Measurements from ENCODE around the gene GOLGA2. TPM values are rescaled to one million over a fixed set of nuclear protein-coding genes. Genes with fewer than 3 reads are reported as not detected.

Gene GOLGA2
- polyA plus RNA-seq, 1 of the 3 experiments (the other 2 are of a cell fraction), result 103 TPM

GRCh38 chr9:128253140-128253990, 22.4 kb downstream of the GOLGA2 start:
- H3K4me2 ChIP-seq, result no peak overlapping the region
- no peak overlapping the region for H2AFZ ChIP-seq (ENCODE audit: low read depth)
- peaks cover 0 to 4% of the 10 kb centered on the region in 2 experiments; a peak in 1 of 4 replicates for H3K4me1 ChIP-seq (ENCODE audit: control insufficient read depth in 1 of 2, insufficient read depth in 2 of 2, low read depth in 1 of 2, low read length in 1 of 2)
- H3K4me3 ChIP-seq (ENCODE audit: low read depth in 2 of 2, low read length in 1 of 2), result no peak overlapping the region
- TF ChIP-seq FOXJ3 (CRISPR knock-in tag; IDR thresholded peaks at IDR 0.05), result no peak
- TF ChIP-seq FOSL2 (IDR thresholded peaks at IDR 0.05; ENCODE audit: borderline replicate concordance, low read depth), result no peak
- H3K9ac ChIP-seq, result no peak overlapping the region
- no peaks in the 10 kb centered on the region for H3K9me3 ChIP-seq
- DNase-seq, result no peak
- peaks cover 18% of the 10 kb centered on the region for H3F3A ChIP-seq (replicated peaks; ENCODE audit: insufficient read depth)
- H4K20me1 ChIP-seq (ENCODE audit: insufficient read depth), result no peaks in the 10 kb centered on the region
- H3K36me3 ChIP-seq (replicated peaks in 1 of 2; ENCODE audit: control insufficient read depth in 1 of 2, insufficient read depth in 2 of 2, low read length in 1 of 2), result peaks cover 7 to 18% of the 10 kb centered on the region in 2 experiments
- no peaks in the 10 kb centered on the region for H3K9me2 ChIP-seq
- no peaks in the 10 kb centered on the region for H3K27me3 ChIP-seq (ENCODE audit: insufficient read depth)
- no peak overlapping the region for H3K27ac ChIP-seq (ENCODE audit: low read depth in 2 of 2, low read length in 1 of 2)
- no peaks in the 10 kb centered on the region for H3K79me2 ChIP-seq (ENCODE audit: insufficient read depth)
- ChIA-PET POLR2A (no interaction called here), CTCF (interaction anchor here (2.1 to 2.9 kb wide), 2 partner anchors 8 to 159 kb away, joined by 9 to 18 read pairs; no protein-coding TSS in a partner anchor)
- WGBS (ENCODE audit: low lambda C conversion rate), result 91% methylated on average over 22 of the region's 31 CpGs

- peaks cover 4 to 13% of the 10 kb centered on the region in 2 experiments for H3K36me3 ChIP-seq (replicated peaks in 1 of 2; ENCODE audit: control insufficient read depth in 1 of 2, insufficient read depth in 2 of 2, low read length in 1 of 2)
- H3F3A ChIP-seq (replicated peaks; ENCODE audit: insufficient read depth), result peaks cover 18% of the 10 kb centered on the region
- no peaks in the 10 kb centered on the region for H3K9me2 ChIP-seq
- ChIA-PET CTCF (no interaction called here), POLR2A (no interaction called here)
- H2AFZ ChIP-seq (ENCODE audit: low read depth), result no peak overlapping the region
- H3K79me2 ChIP-seq (ENCODE audit: insufficient read depth), result no peaks in the 10 kb centered on the region
- no peaks in the 10 kb centered on the region for H3K9me3 ChIP-seq
- no peak overlapping the region for H3K9ac ChIP-seq
- WGBS (ENCODE audit: low lambda C conversion rate), result 96% methylated on average over 15 of the region's 25 CpGs
- DNase-seq, result no peak
- H3K4me3 ChIP-seq (ENCODE audit: low read depth in 2 of 2, low read length in 1 of 2), result no peak overlapping the region
- no peaks in the 10 kb centered on the region for H3K27me3 ChIP-seq (ENCODE audit: insufficient read depth)
- no peak overlapping the region for H3K4me2 ChIP-seq
- TF ChIP-seq MAX (IDR thresholded peaks at IDR 0.05; ENCODE audit: low read depth) (no peak), NRF1 (IDR thresholded peaks at IDR 0.05; ENCODE audit: low read depth, low read length) (no peak), SMC3 (IDR thresholded peaks at IDR 0.05; ENCODE audit: low read depth, low read length) (no peak), FOSL2 (IDR thresholded peaks at IDR 0.05; ENCODE audit: borderline replicate concordance, low read depth) (no peak), RXRA (IDR thresholded peaks at IDR 0.05; ENCODE audit: borderline replicate concordance, low read depth) (no peak), RCOR1 (IDR thresholded peaks at IDR 0.05; ENCODE audit: low read length) (no peak), YY1 (IDR thresholded peaks at IDR 0.05; ENCODE audit: low read depth) (no peak), TAF1 (IDR thresholded peaks at IDR 0.05; ENCODE audit: borderline replicate concordance, low read depth, low read length) (no peak), TEAD4 (IDR thresholded peaks at IDR 0.05; ENCODE audit: borderline replicate concordance, insufficient read depth) (no peak), CHD2 (IDR thresholded peaks at IDR 0.05; ENCODE audit: low read length, partially characterized antibody) (no peak), MXI1 (IDR thresholded peaks at IDR 0.05; ENCODE audit: low read depth, low read length) (no peak), REST (IDR thresholded peaks at IDR 0.05; ENCODE audit: low read depth, low read length) (no peak), NFIC (IDR thresholded peaks at IDR 0.05; ENCODE audit: borderline replicate concordance) (no peak), MEF2A (IDR thresholded peaks at IDR 0.05; ENCODE audit: borderline replicate concordance, low read depth) (no peak), PBX3 (IDR thresholded peaks at IDR 0.05) (no peak), FOXM1 (IDR thresholded peaks at IDR 0.05; ENCODE audit: low read depth) (no peak)
- no peaks in the 10 kb centered on the region for H4K20me1 ChIP-seq (ENCODE audit: insufficient read depth)
- no peak overlapping the region for H3K27ac ChIP-seq (ENCODE audit: low read depth in 2 of 2, low read length in 1 of 2)
- peaks cover 0 to 4% of the 10 kb centered on the region in 2 experiments; a peak in 1 of 4 replicates for H3K4me1 ChIP-seq (ENCODE audit: control insufficient read depth in 1 of 2, insufficient read depth in 2 of 2, low read depth in 1 of 2, low read length in 1 of 2)
Observed at GRCh38 chr9:128252317-128253139, 23.3 kb downstream of the GOLGA2 start.
